HG02798 (cell line): ENCODE data around the gene TNFSF11.
"Not testable (repeated sequence)": the region's sequence is repeated elsewhere in the genome, so short reads cannot be mapped to it uniquely, and the experiment has no call there.

ENCODE experiments used
- ATAC-seq: cut with Tn5 transposase; IDR thresholded peaks from one replicate; pipeline ENCODE4 v1.9.1; 2021; ENCODE audit warnings: mild to moderate bottlenecking; ENCODE audit not compliant: unreplicated experiment, poor library complexity

Gene TNFSF11

GRCh38 chr13:42559573-42560218, 14.3 kb upstream of the TNFSF11 start:
- not testable (repeated sequence) for ATAC-seq

- ATAC-seq, result not testable (repeated sequence)
These were observed 13.6 kb upstream of the TNFSF11 start for GRCh38 chr13:42560320-42560719.

GRCh38 chr13:42561752-42562467, 12.0 kb upstream of the TNFSF11 start:
- ATAC-seq, result no peak

- no peak for ATAC-seq
These were observed 6.0 kb upstream of the TNFSF11 start for GRCh38 chr13:42567906-42568305.

- ATAC-seq, result no peak
These were observed 4.2 kb upstream of the TNFSF11 start for GRCh38 chr13:42569576-42570344.

- no peak for ATAC-seq
These were observed 2.1 kb upstream of the TNFSF11 start for GRCh38 chr13:42571895-42572294.

GRCh38 chr13:42574435-42575311, 721 bp downstream of the TNFSF11 start:
- peak; percentile 71 for ATAC-seq

- no peak for ATAC-seq
These were observed 2.0 kb downstream of the TNFSF11 start for GRCh38 chr13:42575938-42576337.

GRCh38 chr13:42577538-42577937, 3.6 kb downstream of the TNFSF11 start:
- no peak for ATAC-seq

- no peak for ATAC-seq
These were observed 6.7 kb downstream of the TNFSF11 start for GRCh38 chr13:42580644-42581043.

- ATAC-seq, result no peak
These were observed 7.5 kb downstream of the TNFSF11 start for GRCh38 chr13:42581427-42581826.

GRCh38 chr13:42591602-42592001, 17.6 kb downstream of the TNFSF11 start:
- ATAC-seq, result no peak

- no peak for ATAC-seq
These were observed 19.3 kb downstream of the TNFSF11 start for GRCh38 chr13:42592915-42593900.

GRCh38 chr13:42594481-42595252, 20.7 kb downstream of the TNFSF11 start:
- peak; percentile 65 for ATAC-seq

- no peak for ATAC-seq
These were observed 21.3 kb downstream of the TNFSF11 start for GRCh38 chr13:42595253-42595571.

GRCh38 chr13:42597505-42597904, 23.6 kb downstream of the TNFSF11 start:
- no peak for ATAC-seq

- ATAC-seq, result no peak
These were observed 27.0 kb downstream of the TNFSF11 start for GRCh38 chr13:42600943-42601342.

GRCh38 chr13:42602906-42603305, 29.0 kb downstream of the TNFSF11 start:
- ATAC-seq, result peak; percentile 67

GRCh38 chr13:42603571-42603970, 29.6 kb downstream of the TNFSF11 start:
- no peak for ATAC-seq
